ENCODE measurements around the gene CLASP1.
"Not testable (repeated sequence)": the region's sequence is repeated elsewhere in the genome, so short reads cannot be mapped to it uniquely, and the experiment has no call there.

The CLASP1 gene

GRCh38 chr2:121359716-121360565, 289.3 kb downstream of the CLASP1 start:
- in situ Hi-C loops (cut with MboI; ENCODE audit: low sequenced_read_pairs): no loop called here

- in situ Hi-C loops (cut with MboI; ENCODE audit: low sequenced_read_pairs): no loop called here
These were observed 290.1 kb downstream of the CLASP1 start for GRCh38 chr2:121359170-121359569.

GRCh38 chr2:121358291-121358690, 291.0 kb downstream of the CLASP1 start:
- in situ Hi-C loops (cut with MboI; ENCODE audit: low sequenced_read_pairs): no loop called here

- in situ Hi-C loops (cut with MboI; ENCODE audit: low sequenced_read_pairs): no loop called here
These were observed 293.1 kb downstream of the CLASP1 start for GRCh38 chr2:121356058-121356640.

GRCh38 chr2:121355488-121355887, 293.8 kb downstream of the CLASP1 start:
- in situ Hi-C loops (cut with MboI; ENCODE audit: low sequenced_read_pairs): no loop called here

GRCh38 chr2:121351521-121352318, 297.5 kb downstream of the CLASP1 start:
- in situ Hi-C loops (cut with MboI; ENCODE audit: low sequenced_read_pairs): no loop called here

- in situ Hi-C loops (cut with MboI; ENCODE audit: low sequenced_read_pairs): no loop called here
These were observed 298.4 kb downstream of the CLASP1 start for GRCh38 chr2:121350890-121351289.

GRCh38 chr2:121350402-121350775, 298.9 kb downstream of the CLASP1 start:
- in situ Hi-C loops (cut with MboI; ENCODE audit: low sequenced_read_pairs): no loop called here

GRCh38 chr2:121349721-121350401, 299.4 kb downstream of the CLASP1 start:
- in situ Hi-C loops (cut with MboI; ENCODE audit: low sequenced_read_pairs): no loop called here

GRCh38 chr2:121348128-121348740, 301.0 kb downstream of the CLASP1 start:
- in situ Hi-C loops (cut with MboI; ENCODE audit: low sequenced_read_pairs): no loop called here

- in situ Hi-C loops (cut with MboI; ENCODE audit: low sequenced_read_pairs): no loop called here
These were observed 302.4 kb downstream of the CLASP1 start for GRCh38 chr2:121346859-121347258.

GRCh38 chr2:121346407-121346806, 302.9 kb downstream of the CLASP1 start:
- in situ Hi-C loops (cut with MboI; ENCODE audit: low sequenced_read_pairs): no loop called here

GRCh38 chr2:121345887-121346286, 303.4 kb downstream of the CLASP1 start:
- in situ Hi-C loops (cut with MboI; ENCODE audit: low sequenced_read_pairs): no loop called here

- in situ Hi-C loops (cut with MboI; ENCODE audit: low sequenced_read_pairs): no loop called here
These were observed 304.2 kb downstream of the CLASP1 start for GRCh38 chr2:121345101-121345500.

GRCh38 chr2:121343828-121344399, 305.3 kb downstream of the CLASP1 start:
- in situ Hi-C loops (cut with MboI; ENCODE audit: low sequenced_read_pairs): not testable (repeated sequence)

GRCh38 chr2:121343191-121343590, 306.1 kb downstream of the CLASP1 start:
- in situ Hi-C loops (cut with MboI; ENCODE audit: low sequenced_read_pairs): no loop called here

- in situ Hi-C loops (cut with MboI; ENCODE audit: low sequenced_read_pairs): no loop called here
These were observed 306.5 kb downstream of the CLASP1 start for GRCh38 chr2:121342751-121343150.

- in situ Hi-C loops (cut with MboI; ENCODE audit: low sequenced_read_pairs): no loop called here
These were observed 308.3 kb downstream of the CLASP1 start for GRCh38 chr2:121340926-121341325.

- in situ Hi-C loops (cut with MboI; ENCODE audit: low sequenced_read_pairs): no loop called here
These were observed 311.0 kb downstream of the CLASP1 start for GRCh38 chr2:121338281-121338680.

- in situ Hi-C loops (cut with MboI; ENCODE audit: low sequenced_read_pairs): no loop called here
These were observed 312.6 kb downstream of the CLASP1 start for GRCh38 chr2:121336528-121337294.
